GM21526 (cell line): Measurements from ENCODE around the gene MAP2K2.

Experiments used
- ATAC-seq: cut with Tn5 transposase; IDR thresholded peaks from one replicate; pipeline ENCODE4 v1.9.1; 2021; ENCODE audit warnings: moderate library complexity; ENCODE audit not compliant: unreplicated experiment, low FRiP score

The MAP2K2 gene

DNA sequence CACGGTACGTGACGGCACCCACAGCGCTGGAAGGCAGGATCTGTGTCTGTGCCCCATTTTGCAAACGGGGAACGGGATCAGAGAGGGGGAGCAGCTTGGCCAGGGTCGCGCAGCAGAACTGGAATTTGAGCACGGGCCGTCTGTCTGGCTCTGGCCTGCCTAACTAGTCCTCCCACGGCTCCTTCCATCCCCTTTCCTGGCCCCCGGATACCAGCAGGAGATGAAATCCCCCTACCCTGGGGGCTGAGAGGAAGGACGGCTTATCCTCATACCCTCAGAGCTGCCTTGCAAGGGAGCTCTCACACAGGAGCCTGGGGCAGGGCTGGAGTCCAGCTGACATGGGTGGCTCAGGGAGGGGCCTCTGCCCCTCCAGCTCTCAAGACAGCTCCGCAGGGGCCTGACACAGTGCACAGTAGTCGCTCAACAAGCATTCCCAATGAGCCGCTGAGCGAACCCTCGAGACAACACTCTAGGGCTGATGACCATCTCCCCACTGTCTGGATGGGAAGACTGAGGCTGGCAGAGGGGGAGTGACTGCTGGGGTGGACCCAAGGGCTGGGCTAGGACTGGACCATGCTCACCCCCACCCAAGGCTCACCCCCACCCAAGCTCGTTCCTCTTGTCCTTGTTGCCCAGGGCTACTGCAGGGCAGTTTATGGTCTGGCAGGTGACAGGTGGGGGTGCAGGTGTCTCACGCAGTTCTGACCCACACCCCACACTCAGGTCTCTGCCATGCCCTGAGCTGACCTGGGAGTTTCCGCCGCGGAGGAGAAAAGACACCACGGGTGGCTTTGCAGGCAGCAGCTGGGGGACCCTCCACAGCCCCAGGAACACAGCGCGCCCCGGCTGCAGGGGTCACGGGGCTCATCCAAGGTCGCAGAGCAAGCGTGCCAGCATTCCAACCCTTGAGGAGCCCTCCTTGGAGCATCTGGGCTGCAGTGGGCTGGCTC lies 61.2 kb downstream of the MAP2K2 start:
- ATAC-seq: no peak

GRCh38 chr19:4061683-4062418 lies 62.1 kb downstream of the MAP2K2 start:
- no peak for ATAC-seq

DNA sequence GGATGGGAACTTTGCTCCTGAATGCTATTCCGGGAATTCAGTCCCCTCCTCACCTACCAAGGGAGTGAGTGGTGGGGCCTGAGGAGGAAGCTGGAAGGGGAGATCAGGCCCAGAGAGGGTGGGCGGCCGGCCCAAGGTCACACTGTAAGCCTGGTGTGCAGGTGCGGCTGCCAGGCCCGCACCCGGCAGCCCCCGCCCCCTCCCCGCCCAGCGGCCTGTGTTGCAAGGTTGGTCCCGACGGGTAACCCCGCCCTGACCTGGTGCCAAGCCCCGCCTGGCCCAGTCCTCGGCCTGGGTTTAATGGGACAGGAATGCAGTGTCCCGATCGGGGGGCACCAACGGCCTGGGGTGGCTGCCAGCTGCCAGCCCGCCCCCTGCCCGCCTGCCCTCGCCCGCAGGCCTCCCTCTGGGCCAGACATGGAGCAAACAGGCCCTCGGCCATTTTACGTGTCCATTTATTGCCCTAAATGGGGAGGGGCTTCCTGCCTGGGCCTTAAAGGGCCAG lies 62.7 kb downstream of the MAP2K2 start:
- no peak for ATAC-seq

- no peak for ATAC-seq
These were observed 63.2 kb downstream of the MAP2K2 start for GRCh38 chr19:4060621-4061177.

GRCh38 chr19:4059891-4060620 lies 63.9 kb downstream of the MAP2K2 start:
- no peak for ATAC-seq

DNA sequence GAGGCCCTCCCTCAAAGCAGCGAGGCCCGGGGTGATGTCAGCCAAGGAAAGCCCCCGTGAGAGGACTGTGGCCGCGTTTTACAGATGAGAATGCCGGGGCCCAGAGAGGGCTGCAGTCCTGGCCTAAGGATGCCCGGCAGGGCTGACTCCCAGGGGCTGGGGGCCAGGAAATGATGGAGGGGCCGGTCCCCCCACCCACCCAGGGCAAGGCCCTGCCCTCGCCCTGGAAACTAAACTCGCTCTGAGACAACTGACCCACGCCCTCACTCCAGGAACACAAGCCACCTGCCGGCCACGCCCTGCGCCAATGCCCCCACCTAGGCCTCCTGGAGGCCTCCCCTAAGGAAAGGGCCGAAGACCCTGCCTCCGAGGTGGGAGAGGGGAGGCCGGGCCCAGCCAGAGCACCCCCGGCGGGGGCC lies 64.5 kb downstream of the MAP2K2 start:
- no peak for ATAC-seq

- ATAC-seq: no peak
These were observed 65.0 kb downstream of the MAP2K2 start for GRCh38 chr19:4058693-4059452.

DNA sequence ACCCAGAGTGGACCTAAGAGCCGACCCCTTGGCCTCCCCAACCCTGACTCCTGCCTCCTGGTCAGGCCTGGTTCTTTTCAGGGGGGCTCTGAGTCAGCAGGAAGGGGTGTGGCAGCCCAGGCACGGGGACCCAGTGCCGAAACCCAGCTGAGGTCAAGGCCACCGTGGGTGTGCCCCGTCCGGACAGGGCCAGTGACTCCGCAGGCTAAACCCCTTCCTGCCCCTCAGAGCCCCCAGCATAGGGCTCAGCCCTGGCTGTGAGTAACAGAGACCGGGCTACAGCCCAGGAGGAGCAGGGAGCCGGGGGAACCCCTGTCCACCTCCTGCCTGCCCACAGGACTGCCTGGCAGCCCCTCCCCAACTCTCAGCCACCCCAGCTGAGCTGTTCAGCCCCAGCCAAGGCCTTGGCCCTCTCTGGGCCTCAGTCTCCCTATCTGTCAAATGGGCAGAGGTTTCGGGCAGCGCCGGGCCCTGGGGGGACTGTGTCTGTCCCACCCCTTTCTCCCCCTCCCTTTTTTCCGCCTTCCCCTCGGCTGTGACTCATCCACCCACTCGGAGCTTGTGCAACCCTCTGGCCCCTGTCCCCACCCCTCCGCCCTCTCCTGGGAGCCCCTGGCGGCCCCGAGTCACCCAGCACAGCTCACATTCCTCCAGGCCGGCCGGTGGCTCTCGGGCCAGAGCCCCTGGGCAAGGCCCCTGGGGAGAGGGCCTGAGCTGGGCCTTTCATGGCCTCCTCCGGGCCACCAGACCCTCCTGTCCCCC lies 65.8 kb downstream of the MAP2K2 start:
- no peak for ATAC-seq

DNA sequence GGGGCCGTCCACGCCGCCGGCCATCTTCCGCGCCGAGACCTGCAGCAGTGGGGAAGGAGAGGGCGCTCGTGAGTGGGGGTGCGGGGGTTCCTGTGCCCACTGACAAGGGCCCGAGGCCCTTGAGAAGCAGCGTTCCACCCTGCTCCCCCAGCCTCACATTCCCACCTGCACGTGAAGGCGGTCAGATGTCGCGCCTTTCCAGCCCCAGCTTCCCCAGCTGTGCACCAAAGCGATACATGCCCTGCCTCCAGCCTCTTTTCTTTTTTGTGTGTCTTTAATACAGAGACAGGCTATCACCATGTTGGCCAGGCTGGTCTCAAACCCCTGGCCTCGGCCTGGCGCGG lies 68.7 kb downstream of the MAP2K2 start:
- no peak for ATAC-seq

DNA sequence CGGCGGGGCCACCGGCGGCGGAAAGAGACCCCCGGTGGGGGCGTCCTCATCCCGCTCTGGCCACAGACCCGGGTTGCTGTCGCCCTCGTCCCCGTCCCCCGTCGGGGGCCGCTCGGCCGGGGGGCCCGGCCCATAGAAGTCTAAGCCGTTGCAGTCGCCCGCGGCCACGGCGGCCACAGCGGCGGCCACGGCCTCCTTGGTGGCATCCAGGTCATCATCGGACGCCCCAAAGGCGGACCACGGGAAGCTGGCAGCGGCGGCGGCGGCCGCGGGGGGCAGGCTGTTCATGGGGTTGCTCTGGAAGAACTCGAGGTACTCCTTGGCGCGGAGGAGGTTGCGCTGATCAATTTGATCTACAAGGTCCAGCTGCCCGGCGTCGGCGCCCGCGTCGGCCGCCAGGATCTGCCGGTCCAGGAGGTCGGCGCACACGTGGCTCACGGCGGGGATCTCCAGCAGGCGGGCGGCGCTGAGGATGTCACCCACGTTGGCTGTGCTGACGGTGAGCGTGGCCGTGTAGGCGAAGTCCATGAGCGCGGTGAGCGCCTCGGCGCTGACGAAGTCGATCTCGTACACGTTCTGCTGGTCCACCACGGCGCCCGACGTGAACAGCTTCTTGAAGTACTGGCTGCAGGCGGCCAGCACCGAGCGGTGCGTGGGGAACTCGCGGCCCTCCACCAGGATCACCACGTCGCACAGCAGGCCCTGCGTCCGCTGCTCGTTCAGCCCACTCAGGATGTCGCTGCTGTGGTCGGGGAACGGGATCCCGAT lies 69.3 kb downstream of the MAP2K2 start:
- no peak for ATAC-seq

- ATAC-seq: no peak
These were observed 70.2 kb downstream of the MAP2K2 start for GRCh38 chr19:4053423-4054324.

DNA sequence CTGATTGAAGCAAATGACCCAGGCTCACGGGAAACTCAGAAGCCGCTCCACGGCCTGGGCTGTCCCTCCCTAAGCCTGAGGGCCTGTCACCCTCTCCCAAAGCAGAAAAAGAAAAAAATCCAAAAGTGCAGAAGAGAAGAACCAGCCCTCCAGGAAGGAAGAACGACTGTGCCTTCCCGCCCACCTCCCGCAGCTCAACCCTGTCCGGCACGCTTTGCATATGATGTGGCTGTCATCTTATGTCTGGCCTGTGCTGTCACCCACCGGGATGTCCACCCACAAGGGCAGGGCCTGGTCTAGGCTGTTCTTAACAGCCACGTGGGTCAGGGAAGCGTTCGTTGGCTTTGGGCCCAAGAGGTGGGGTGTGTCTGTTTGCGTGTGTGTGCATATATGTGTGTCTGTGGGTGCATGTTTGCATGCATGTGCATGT lies 70.9 kb downstream of the MAP2K2 start:
- no peak for ATAC-seq

DNA sequence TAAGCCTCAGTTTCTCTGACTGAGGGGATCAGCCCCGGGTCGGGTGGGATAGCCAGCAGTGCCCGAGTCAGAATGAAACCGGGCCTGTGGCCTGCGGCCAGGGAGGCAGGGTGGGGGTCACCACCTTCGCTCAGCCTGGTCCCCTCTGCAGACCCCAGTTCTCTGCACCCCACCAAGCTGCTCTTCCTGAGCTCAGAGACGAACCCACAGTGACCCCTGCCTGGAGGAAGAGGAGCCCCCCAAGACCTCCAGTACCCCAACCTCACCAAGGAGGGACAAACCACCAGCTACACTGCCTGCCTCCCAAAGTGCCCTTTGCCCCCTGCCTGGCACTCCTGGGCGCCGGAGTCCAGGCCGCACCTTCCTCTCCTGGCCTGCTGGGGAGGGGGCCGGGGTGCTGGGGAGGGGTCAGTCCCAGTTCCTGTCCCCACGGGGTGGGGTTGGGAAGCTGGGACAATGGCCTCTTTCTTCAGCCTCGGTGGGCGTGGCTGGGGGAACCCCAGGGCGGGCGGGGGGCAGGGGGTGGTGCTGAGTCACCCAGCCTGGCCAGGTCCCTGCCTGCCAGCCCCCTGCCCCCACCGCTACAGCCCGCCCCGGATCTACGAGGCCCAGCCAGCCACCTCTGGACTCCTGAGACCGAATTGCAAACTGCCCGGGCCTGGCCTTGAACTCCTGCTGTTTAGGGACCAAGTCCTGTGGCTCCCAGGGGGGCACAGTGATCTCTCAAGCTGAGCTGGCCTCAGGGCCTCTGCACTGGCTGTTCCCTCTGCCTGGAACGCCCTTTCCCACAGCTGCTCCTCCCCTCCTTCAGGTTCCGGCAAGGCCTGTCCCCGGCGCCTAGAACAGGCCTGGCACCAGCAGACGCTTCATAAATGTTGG lies 71.6 kb downstream of the MAP2K2 start:
- ATAC-seq: no peak

GRCh38 chr19:4051175-4052101 lies 72.5 kb downstream of the MAP2K2 start:
- ATAC-seq: no peak

DNA sequence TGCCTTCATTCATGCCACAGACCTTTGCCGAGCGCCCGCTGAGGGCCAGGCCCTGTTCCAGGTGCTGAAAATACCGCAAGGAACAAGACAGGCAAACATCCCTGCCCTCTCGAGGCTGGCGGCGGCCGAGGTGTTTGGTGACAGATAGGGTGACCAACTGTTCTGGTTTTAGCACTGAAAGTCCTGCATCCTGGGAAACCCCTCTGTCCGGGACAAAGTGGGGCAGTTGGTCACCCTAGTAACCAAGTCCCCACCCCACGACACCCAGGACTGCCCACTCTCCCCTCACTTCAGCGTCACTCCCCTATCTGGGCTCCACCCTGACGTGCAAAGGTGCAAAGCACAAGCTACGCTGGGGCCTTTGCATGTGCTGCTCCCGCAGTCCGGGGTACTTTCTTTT lies 74.5 kb downstream of the MAP2K2 start:
- ATAC-seq: no peak
